SIG-M5 treated with dmso at 0.1 percent for 504 hours (cell line): ENCODE measurements around the gene KIFC1.
"Not testable (repeated sequence)": the region's sequence is repeated elsewhere in the genome, so short reads cannot be mapped to it uniquely, and the experiment has no call there.

Source experiments
- DNase-seq: peaks from one replicate; lab custom pipeline; 2025; ENCODE audit not compliant: unreplicated experiment; lab: John Stamatoyannopoulos, UW

The KIFC1 gene

GRCh38 chr6:33391278-33391921 lies at the start of gene KIFC1:
TSS of gene KIFC1 (plus strand) at chr6:33391823. CDS start at chr6:33391986, 163 bp downstream.
- DNase-seq: peak; percentile 99

GRCh38 chr6:33343606-33343952 lies 48.0 kb upstream of the KIFC1 start:
- not testable (repeated sequence) for DNase-seq

- no peak for DNase-seq
Measured at GRCh38 chr6:33343953-33344611, 47.5 kb upstream of the KIFC1 start.

GRCh38 chr6:33344701-33345697 lies 46.6 kb upstream of the KIFC1 start:
- peak; percentile 49 for DNase-seq

- DNase-seq: not testable (repeated sequence)
Measured at GRCh38 chr6:33346972-33347371, 44.7 kb upstream of the KIFC1 start.

GRCh38 chr6:33347816-33348215 lies 43.8 kb upstream of the KIFC1 start:
- DNase-seq: no peak

- not testable (repeated sequence) for DNase-seq
Measured at GRCh38 chr6:33355860-33356259, 35.8 kb upstream of the KIFC1 start.

GRCh38 chr6:33356295-33356694 lies 35.3 kb upstream of the KIFC1 start:
- DNase-seq: no peak

- not testable (repeated sequence) for DNase-seq
Measured at GRCh38 chr6:33357160-33357871, 34.3 kb upstream of the KIFC1 start.

GRCh38 chr6:33359331-33359730 lies 32.3 kb upstream of the KIFC1 start:
- DNase-seq: no peak

GRCh38 chr6:33363486-33363885 lies 28.1 kb upstream of the KIFC1 start:
- DNase-seq: not testable (repeated sequence)

GRCh38 chr6:33364475-33365205 lies 27.0 kb upstream of the KIFC1 start:
- not testable (repeated sequence) for DNase-seq

- not testable (repeated sequence) for DNase-seq
Measured at GRCh38 chr6:33365206-33365971, 26.2 kb upstream of the KIFC1 start.

- no peak for DNase-seq
Measured at GRCh38 chr6:33367009-33367714, 24.5 kb upstream of the KIFC1 start.

GRCh38 chr6:33367715-33368025 lies 24.0 kb upstream of the KIFC1 start:
- DNase-seq: not testable (repeated sequence)

GRCh38 chr6:33371901-33372300 lies 19.7 kb upstream of the KIFC1 start:
- DNase-seq: not testable (repeated sequence)

- DNase-seq: no peak
Measured at GRCh38 chr6:33372526-33373123, 19.0 kb upstream of the KIFC1 start.
